ENCODE data around the gene EPAS1. TPM values are rescaled to one million over a fixed set of nuclear protein-coding genes. Genes with fewer than 3 reads are reported as not detected.

EPAS1 gene
- total and polyA plus RNA-seq, 2 of the 13 experiments (the other 11 are each of a cell fraction or from before 2014, with no cell fraction given), result 47.1 to 182 TPM

- TF ChIP-seq ZBTB46 (CRISPR knock-in tag; IDR thresholded peaks at IDR 0.05; ENCODE audit: borderline replicate concordance) (no peak), ZNF570 (CRISPR knock-in tag; IDR thresholded peaks at IDR 0.05; ENCODE audit: borderline replicate concordance) (no peak), KDM3A (CRISPR knock-in tag; IDR thresholded peaks at IDR 0.05; ENCODE audit: low read depth) (peak; percentile 82), GABPA (IDR thresholded peaks at IDR 0.05; ENCODE audit: low read depth, low read length) (no peak), GABPA (CRISPR knock-in tag; IDR thresholded peaks at IDR 0.05; ENCODE audit: low read depth) (no peak), ZNF230 (CRISPR knock-in tag; IDR thresholded peaks at IDR 0.05) (no peak), THAP9 (CRISPR knock-in tag; IDR thresholded peaks at IDR 0.05; ENCODE audit: borderline replicate concordance) (no peak), KMT2A (CRISPR knock-in tag; IDR thresholded peaks at IDR 0.05) (no peak), ZNF547 (CRISPR knock-in tag; IDR thresholded peaks at IDR 0.05) (no peak), PLRG1 (conservative IDR thresholded peaks at IDR 0.05) (no peak), NFE2L1 (CRISPR knock-in tag; IDR thresholded peaks at IDR 0.05; ENCODE audit: borderline replicate concordance) (no peak), ZNF616 (CRISPR knock-in tag; IDR thresholded peaks at IDR 0.05; ENCODE audit: low read depth) (no peak), ZNF558 (CRISPR knock-in tag; IDR thresholded peaks at IDR 0.05; ENCODE audit: borderline replicate concordance) (no peak), ZFYVE20 (CRISPR knock-in tag; IDR thresholded peaks at IDR 0.05; ENCODE audit: borderline replicate concordance, low read depth) (no peak), YEATS2 (CRISPR knock-in tag; IDR thresholded peaks at IDR 0.05; ENCODE audit: borderline replicate concordance) (no peak), ZNF556 (CRISPR knock-in tag; IDR thresholded peaks at IDR 0.05; ENCODE audit: borderline replicate concordance) (no peak)
- TF ChIP-seq, protein P1, sequence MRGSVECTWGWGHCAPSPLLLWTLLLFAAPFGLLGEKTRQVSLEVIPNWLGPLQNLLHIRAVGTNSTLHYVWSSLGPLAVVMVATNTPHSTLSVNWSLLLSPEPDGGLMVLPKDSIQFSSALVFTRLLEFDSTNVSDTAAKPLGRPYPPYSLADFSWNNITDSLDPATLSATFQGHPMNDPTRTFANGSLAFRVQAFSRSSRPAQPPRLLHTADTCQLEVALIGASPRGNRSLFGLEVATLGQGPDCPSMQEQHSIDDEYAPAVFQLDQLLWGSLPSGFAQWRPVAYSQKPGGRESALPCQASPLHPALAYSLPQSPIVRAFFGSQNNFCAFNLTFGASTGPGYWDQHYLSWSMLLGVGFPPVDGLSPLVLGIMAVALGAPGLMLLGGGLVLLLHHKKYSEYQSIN (CRISPR knock-in tag; IDR thresholded peaks at IDR 0.05; ENCODE audit: borderline replicate concordance), result no peak
- TF ChIP-seq, protein P2, sequence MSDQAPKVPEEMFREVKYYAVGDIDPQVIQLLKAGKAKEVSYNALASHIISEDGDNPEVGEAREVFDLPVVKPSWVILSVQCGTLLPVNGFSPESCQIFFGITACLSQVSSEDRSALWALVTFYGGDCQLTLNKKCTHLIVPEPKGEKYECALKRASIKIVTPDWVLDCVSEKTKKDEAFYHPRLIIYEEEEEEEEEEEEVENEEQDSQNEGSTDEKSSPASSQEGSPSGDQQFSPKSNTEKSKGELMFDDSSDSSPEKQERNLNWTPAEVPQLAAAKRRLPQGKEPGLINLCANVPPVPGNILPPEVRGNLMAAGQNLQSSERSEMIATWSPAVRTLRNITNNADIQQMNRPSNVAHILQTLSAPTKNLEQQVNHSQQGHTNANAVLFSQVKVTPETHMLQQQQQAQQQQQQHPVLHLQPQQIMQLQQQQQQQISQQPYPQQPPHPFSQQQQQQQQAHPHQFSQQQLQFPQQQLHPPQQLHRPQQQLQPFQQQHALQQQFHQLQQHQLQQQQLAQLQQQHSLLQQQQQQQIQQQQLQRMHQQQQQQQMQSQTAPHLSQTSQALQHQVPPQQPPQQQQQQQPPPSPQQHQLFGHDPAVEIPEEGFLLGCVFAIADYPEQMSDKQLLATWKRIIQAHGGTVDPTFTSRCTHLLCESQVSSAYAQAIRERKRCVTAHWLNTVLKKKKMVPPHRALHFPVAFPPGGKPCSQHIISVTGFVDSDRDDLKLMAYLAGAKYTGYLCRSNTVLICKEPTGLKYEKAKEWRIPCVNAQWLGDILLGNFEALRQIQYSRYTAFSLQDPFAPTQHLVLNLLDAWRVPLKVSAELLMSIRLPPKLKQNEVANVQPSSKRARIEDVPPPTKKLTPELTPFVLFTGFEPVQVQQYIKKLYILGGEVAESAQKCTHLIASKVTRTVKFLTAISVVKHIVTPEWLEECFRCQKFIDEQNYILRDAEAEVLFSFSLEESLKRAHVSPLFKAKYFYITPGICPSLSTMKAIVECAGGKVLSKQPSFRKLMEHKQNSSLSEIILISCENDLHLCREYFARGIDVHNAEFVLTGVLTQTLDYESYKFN (CRISPR knock-in tag; conservative IDR thresholded peaks at IDR 0.05), result peak; percentile 96
- TF ChIP-seq, protein P3, sequence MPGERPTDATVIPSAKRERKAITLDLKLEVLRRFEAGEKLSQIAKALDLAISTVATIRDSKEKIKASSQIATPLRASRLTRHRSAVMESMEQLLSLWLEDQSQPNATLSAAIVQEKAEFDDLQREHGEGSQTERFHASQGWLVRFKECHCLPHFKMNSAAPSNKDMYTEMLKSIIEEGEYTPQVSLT (CRISPR knock-in tag; IDR thresholded peaks at IDR 0.05; ENCODE audit: borderline replicate concordance, low read depth), result no peak
These were observed 97.7 kb downstream of the EPAS1 start (continued) for GRCh38 chr2:46394649-46395510.
